K562 (cell line): Measurements from ENCODE around the gene ZNF45. TPM values are rescaled to one million over a fixed set of nuclear protein-coding genes. Genes with fewer than 3 reads are reported as not detected.

Source experiments
- BCOR ChIP-seq: fragments of 450-650 bp; IDR thresholded peaks from 2 replicates; pipeline ENCODE4 v1.6.1; 2016
- CHCHD3 ChIP-seq: fragments of 250-450 bp; sonication (Bioruptor Pico); IDR thresholded peaks from 2 replicates; pipeline ENCODE4 v2.1.2; 2022; ENCODE audit warnings: mild to moderate bottlenecking
- DACH1 ChIP-seq: fragments of 450-650 bp; IDR thresholded peaks from 2 replicates; pipeline ENCODE4 v1.6.1; 2018; ENCODE audit not compliant: partially characterized antibody
- E2F6 ChIP-seq, 2 experiments: IDR thresholded peaks; 2 replicates each; pipeline ENCODE4 v1.6.1; 2011; ENCODE audit warnings: borderline replicate concordance in 1 of 2, control low read depth in 1 of 2, low read depth in 1 of 2, low read length in 1 of 2, mild to moderate bottlenecking in 1 of 2, mixed read lengths in 1 of 2, moderate library complexity in 1 of 2; ENCODE audit not compliant: insufficient read depth in 1 of 2, insufficient read length in 1 of 2, poor library complexity in 1 of 2, severe bottlenecking in 1 of 2; ENCODE audit errors: extremely low read depth in 1 of 2
- ETV6 ChIP-seq, 3 experiments: fragments of 150-350 bp in 1 of 3; sonication (generic) in 1 of 3; formaldehyde crosslinking in 1 of 3; IDR thresholded peaks; 2 replicates each; pipeline versions ENCODE4 v1.6.1 to v1.8.0; 2014 to 2022; ENCODE audit warnings: borderline replicate concordance in 2 of 3, low read depth in 2 of 3, antibody characterized with exemption in 1 of 3, low read length in 1 of 3, mild to moderate bottlenecking in 1 of 3, missing genetic modification reagents in 1 of 3
- NR3C1 ChIP-seq: sonication (generic); formaldehyde crosslinking; IDR thresholded peaks from 2 replicates; pipeline ENCODE4 v1.8.1; 2022; ENCODE audit warnings: missing genetic modification reagents
- RBM39 ChIP-seq: fragments of 200-400 bp; formaldehyde crosslinking; optimal IDR thresholded peaks from 2 replicates; pipeline ENCODE3; 2018; ENCODE audit warnings: low read depth, low read length
- RNF2 ChIP-seq: sonication (generic); IDR thresholded peaks from 2 replicates; pipeline ENCODE4 v1.6.1; 2016
- RREB1 ChIP-seq: fragments of 250-450 bp; sonication (Bioruptor Pico); IDR thresholded peaks from 2 replicates; pipeline ENCODE4 v1.4.0; 2020
- SMAD2 ChIP-seq: fragments of 150-350 bp; IDR thresholded peaks from 2 replicates; pipeline ENCODE4 v1.6.1; 2014; ENCODE audit warnings: low read depth, mild to moderate bottlenecking, low read length
- SREBF2 ChIP-seq: sonication (generic); formaldehyde crosslinking; IDR thresholded peaks from 2 replicates; pipeline ENCODE4 v1.4.0; 2020; ENCODE audit warnings: mild to moderate bottlenecking, missing genetic modification reagents
- TCFL5 ChIP-seq: fragments of 250-450 bp; sonication (Bioruptor Pico); conservative IDR thresholded peaks from 2 replicates; pipeline ENCODE4 v1.6.1; 2021; ENCODE audit warnings: mild to moderate bottlenecking, moderate library complexity, matching md5 sums
- THRA ChIP-seq: fragments of 450-650 bp; IDR thresholded peaks from 2 replicates; pipeline ENCODE4 v1.6.1; 2017; ENCODE audit warnings: mild to moderate bottlenecking, moderate library complexity
- TOE1 ChIP-seq, 2 experiments: fragments of 450-650 bp in 1 of 2; sonication (generic) in 1 of 2; formaldehyde crosslinking in 1 of 2; IDR thresholded peaks; 2 replicates each; pipeline versions ENCODE4 v1.7.1 to v1.8.0; 2016 to 2022; ENCODE audit warnings: borderline replicate concordance in 2 of 2, mild to moderate bottlenecking in 2 of 2, antibody characterized with exemption in 1 of 2, inconsistent platforms in 1 of 2, low read depth in 1 of 2, missing genetic modification reagents in 1 of 2, moderate library complexity in 1 of 2
- USF1 ChIP-seq: sonication (generic); formaldehyde crosslinking; IDR thresholded peaks from 2 replicates; pipeline ENCODE4 v1.9.0; 2022; ENCODE audit warnings: mild to moderate bottlenecking, missing genetic modification reagents
- ZEB2 ChIP-seq: fragments of 450-650 bp; IDR thresholded peaks from 2 replicates; pipeline ENCODE4 v1.6.1; 2016
- ZNF431 ChIP-seq: sonication (generic); formaldehyde crosslinking; IDR thresholded peaks from 2 replicates; pipeline ENCODE4 v1.8.0; 2022; ENCODE audit warnings: mild to moderate bottlenecking, missing genetic modification reagents
- ZNF785 ChIP-seq: fragments of 250-450 bp; sonication (Bioruptor Pico); IDR thresholded peaks from 2 replicates; pipeline ENCODE4 v1.4.0; 2020; ENCODE audit warnings: mild to moderate bottlenecking
- polyA plus RNA-seq, 8 experiments: library from polyadenylated mRNA; depleted of rRNA in 4 of 8; stranded (reverse) in 5 of 8; unstranded in 3 of 8; fragments of >200 nt; fragmentation: Nextera tagmentation in 2 of 8; fragmentation: Illumina TruSeq in 1 of 8; extraction: Ambion mirVana in 2 of 8; extraction: Trizol in 1 of 8; gene quantifications; 2 replicates each; pipeline versions ENCODE4 v1.2.1 to v1.2.3, GENCODE V29; 2011 to 2014; ENCODE audit warnings: inconsistent platforms in 1 of 8, missing spikeins in 1 of 8
- total RNA-seq, 7 experiments: library from RNA; depleted of rRNA in 6 of 7; stranded (reverse); fragments of >200 nt in 6 of 7; fragmentation: Illumina TruSeq in 2 of 7; extraction: Trizol in 2 of 7; gene quantifications; 2 replicates each; pipeline versions ENCODE4 v1.2.1 to v1.2.3, GENCODE V29; 2011 to 2021; ENCODE audit warnings: low replicate concordance in 1 of 7

ZNF45 gene
- total and polyA plus RNA-seq, 9 of the 15 experiments (the other 6 are each of a cell fraction or from before 2014, with no cell fraction given): 2.6 to 10.6 (median 9.4) TPM

GRCh38 chr19:43901395-43902390, 33.4 kb downstream of the ZNF45 start (continued):
- TF ChIP-seq RREB1 (CRISPR knock-in tag) (no peak), DACH1 (no peak), E2F6 (IDR thresholded peaks at IDR 0.05; ENCODE audit: borderline replicate concordance in 1 of 2, extremely low read depth in 1 of 2, insufficient read depth in 1 of 2, insufficient read length in 1 of 2, low read depth in 1 of 2, low read length in 1 of 2, poor library complexity in 1 of 2, severe bottlenecking in 1 of 2) (peak; percentile 47 to 78), ETV6 (IDR thresholded peaks at IDR 0.05; ENCODE audit: borderline replicate concordance in 1 of 2, low read depth in 2 of 2, low read length in 1 of 2) (no peak), ETV6 (CRISPR knock-in tag; IDR thresholded peaks at IDR 0.05; ENCODE audit: borderline replicate concordance) (no peak), CHCHD3 (CRISPR knock-in tag) (no peak), SREBF2 (CRISPR knock-in tag) (no peak), NR3C1 (CRISPR knock-in tag) (no peak), RBM39 (no peak), USF1 (CRISPR knock-in tag) (no peak), SMAD2 (no peak), RNF2 (no peak), ZNF785 (CRISPR knock-in tag) (no peak), BCOR (no peak), TCFL5 (CRISPR knock-in tag) (no peak), ZEB2 (no peak), THRA (no peak), ZNF431 (CRISPR knock-in tag) (no peak), TOE1 (IDR thresholded peaks at IDR 0.05; ENCODE audit: borderline replicate concordance) (no peak), TOE1 (CRISPR knock-in tag; IDR thresholded peaks at IDR 0.05; ENCODE audit: borderline replicate concordance, low read depth) (no peak)
